Right forelimb (tissue), 1 donor: ENCODE data around the gene SPDYE17.
"Not testable (repeated sequence)": the region's sequence is repeated elsewhere in the genome, so short reads cannot be mapped to it uniquely, and the experiment has no call there.

Experiments used
- DNase-seq: peaks from one replicate; pipeline ENCODE4 v3.0.0-alpha.2; 2018

SPDYE17 gene

GRCh38 chr7:77032261-77032660 lies at the start of gene SPDYE17:
SPDYE17 (minus strand) TSS chr7:77032361; CDS start chr7:77030570, 1,791 bp downstream.
- not testable (repeated sequence) for DNase-seq

DNA sequence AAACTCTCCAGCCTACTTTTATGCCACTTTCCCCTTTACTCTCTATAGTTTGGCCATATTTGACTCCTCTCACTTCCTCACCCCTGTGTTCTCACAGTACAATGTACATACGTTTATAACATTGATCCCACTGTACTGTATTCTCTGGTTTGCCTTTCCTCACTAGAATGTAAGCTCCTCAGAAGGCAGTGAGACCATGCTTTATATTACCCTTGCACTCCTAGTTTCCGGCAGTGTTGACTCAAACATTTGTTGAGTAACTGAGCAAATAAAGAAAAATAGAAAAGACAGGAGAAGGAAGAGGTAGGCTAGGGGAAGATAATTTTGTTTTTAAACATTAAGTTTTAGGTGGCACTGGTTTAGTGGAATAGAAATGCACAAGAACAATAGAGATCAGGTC lies 48.1 kb upstream of the SPDYE17 start:
- DNase-seq, result not testable (repeated sequence)

- not testable (repeated sequence) for DNase-seq
Measured at GRCh38 chr7:77079624-77080023, 47.5 kb upstream of the SPDYE17 start.

DNA sequence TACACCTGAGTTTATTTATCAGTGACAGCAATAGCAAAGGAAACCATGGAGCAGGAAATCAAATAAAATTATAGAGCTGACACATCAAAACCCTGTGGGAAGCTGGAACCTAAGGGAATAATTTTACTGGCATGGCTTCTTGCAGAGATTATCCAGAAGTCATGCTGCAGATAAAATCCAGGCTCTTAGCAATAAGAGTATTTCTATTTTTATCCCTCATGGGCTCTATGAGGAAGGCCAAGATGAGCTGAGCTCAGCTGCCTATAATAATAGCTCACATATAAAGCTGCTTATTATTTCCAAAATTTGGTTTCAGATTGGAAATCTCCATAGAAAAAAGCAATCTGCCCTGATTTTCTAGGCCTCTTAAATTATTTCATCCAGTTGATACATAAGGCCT lies 47.0 kb upstream of the SPDYE17 start:
- not testable (repeated sequence) for DNase-seq

GRCh38 chr7:77077060-77077459 lies 44.9 kb upstream of the SPDYE17 start:
- not testable (repeated sequence) for DNase-seq

GRCh38 chr7:77074786-77075396 lies 42.7 kb upstream of the SPDYE17 start:
- DNase-seq, result not testable (repeated sequence)

- not testable (repeated sequence) for DNase-seq
Measured at GRCh38 chr7:77071108-77071507, 38.9 kb upstream of the SPDYE17 start.

DNA sequence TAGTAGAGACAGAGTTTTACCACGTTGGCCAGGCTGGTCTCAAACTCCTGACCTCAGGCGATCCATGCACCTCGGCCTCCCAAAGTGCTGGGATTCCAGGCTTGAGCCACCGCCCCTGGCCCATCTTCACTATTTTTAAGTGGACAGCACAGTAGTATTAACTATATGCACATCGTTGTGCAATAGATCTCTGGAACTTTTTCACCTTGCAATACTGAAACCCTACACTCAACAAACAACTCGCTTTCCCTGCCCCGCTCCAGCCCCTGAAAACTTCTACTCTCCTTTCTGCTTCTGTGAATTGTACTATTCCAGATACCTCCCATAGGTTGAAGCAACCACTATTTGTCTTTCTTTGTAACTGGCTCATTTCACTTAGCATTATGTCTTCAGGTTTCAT lies 33.7 kb upstream of the SPDYE17 start:
- DNase-seq, result not testable (repeated sequence)

DNA sequence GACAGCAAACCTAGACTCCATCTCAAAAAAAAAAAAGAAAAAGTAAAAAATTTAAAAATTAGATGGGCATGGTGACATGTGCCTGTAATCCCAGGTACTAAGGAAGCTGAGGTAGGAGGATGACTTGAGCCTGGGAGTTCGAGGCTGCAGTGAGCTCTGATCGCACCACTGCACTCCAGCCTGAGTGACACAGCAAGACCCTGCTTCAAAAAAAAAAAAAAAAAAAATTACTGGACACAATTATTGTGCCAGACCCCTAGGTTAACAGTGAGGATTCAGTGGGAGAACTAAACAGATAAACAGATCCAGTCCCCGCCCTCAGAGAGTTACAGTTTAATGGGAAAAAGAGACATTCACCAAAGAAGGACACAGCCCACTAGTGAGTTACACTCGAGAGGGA lies 31.6 kb upstream of the SPDYE17 start:
- DNase-seq, result not testable (repeated sequence)

DNA sequence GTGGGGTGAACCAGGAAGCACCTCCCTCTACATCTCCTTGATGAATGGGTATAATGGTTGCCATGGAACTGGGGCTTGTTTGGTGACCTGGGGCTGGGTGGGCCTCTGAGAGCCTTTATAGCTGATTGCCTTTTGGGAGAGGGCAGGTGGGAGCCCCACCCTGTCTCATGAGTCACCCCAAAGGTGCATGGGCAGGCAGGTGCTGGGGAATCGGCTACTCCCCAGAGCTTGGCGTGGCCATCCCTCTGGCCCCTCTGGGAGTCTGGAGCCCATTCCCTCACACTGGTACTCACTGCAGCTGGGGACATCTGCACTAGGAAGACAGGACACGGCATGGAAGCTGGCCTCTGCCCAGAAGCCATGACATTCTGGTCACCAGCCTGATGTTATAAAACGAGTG lies 30.4 kb upstream of the SPDYE17 start, which contains the start of gene SPDYE18:
TSS of gene SPDYE18 (minus strand) at position 2 of the 400 bp plus-strand sequence. CDS start 2,046 bp downstream, outside the sequence.
- DNase-seq, result not testable (repeated sequence)

- not testable (repeated sequence) for DNase-seq
Measured at GRCh38 chr7:77026349-77026748, 5.8 kb downstream of the SPDYE17 start.

GRCh38 chr7:77010074-77010680 lies 22.0 kb downstream of the SPDYE17 start:
- DNase-seq, result peak; percentile 10

GRCh38 chr7:77008000-77008399 lies 24.2 kb downstream of the SPDYE17 start:
- DNase-seq, result peak; percentile 40

- peak; percentile 5 for DNase-seq
Measured at GRCh38 chr7:77006127-77007110, 25.7 kb downstream of the SPDYE17 start.

- not testable (repeated sequence) for DNase-seq
Measured at GRCh38 chr7:77005461-77006057, 26.6 kb downstream of the SPDYE17 start.

DNA sequence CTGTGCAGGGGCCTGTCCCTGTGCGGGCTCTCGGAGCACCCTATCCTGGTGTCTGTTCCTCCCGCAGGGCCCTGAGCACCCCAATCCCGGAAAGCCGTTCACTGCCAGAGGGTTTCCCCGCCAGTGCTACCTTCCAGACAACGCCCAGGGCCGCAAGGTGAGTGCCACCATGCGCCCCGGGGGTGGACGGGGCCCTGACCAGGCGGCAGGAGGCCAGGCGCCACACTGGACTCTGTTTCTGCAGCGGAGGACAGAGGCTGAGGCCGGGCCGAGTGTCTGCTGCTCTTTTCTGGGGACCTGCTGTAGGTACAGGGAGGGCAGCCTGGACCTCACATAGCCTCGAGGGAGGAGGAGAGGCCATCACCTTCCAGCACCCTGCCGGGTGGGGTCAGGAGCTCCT lies 28.0 kb downstream of the SPDYE17 start:
- not testable (repeated sequence) for DNase-seq

- DNase-seq, result peak; percentile 16
Measured at GRCh38 chr7:77003241-77003640, 28.9 kb downstream of the SPDYE17 start.

DNA sequence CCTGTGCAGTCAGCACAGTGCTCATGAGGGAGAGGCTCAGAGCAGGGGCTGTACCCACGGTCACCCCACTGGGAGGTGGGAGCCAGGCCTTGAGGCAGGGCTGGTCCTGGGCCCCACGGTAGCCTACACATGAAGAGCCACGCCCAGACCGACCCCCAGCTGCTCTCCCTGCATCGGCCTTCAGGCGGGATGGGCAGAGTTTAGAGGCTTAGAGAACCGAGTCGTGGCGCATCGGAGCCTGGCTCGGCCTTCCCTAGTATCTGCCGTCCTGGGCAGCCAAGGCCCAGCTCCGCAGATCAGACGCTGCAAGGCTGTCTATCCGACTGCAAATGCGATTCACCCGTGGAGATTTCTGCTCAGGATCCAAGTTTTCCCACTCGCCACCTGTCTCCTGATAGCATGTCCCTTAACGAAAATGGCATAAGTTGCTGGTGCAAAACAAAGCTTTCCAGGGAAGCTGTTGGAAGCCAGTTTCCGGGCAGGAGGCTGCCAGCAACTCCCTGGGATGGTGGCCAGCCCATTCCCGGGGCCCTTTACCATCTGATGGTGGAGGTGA lies 29.4 kb downstream of the SPDYE17 start:
- peak; percentile 19 for DNase-seq

DNA sequence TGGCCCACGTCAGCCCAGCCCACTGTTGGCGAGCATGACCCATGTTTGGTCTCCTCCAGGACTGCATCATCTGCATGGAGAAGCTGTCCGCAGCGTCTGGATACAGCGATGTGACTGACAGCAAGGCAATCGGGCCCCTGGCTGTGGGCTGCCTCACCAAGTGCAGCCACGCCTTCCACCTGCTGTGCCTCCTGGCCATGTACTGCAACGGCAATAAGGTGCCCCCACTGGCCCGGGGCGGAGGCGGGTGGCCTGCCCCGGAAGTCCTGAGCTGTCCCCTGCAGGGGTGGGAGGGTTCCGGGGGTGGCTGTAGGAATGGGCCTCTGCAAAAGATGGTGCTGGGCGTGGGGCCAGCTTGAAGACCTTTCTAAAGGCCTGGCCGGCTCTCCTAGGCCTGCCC lies 30.1 kb downstream of the SPDYE17 start:
- DNase-seq, result not testable (repeated sequence)

DNA sequence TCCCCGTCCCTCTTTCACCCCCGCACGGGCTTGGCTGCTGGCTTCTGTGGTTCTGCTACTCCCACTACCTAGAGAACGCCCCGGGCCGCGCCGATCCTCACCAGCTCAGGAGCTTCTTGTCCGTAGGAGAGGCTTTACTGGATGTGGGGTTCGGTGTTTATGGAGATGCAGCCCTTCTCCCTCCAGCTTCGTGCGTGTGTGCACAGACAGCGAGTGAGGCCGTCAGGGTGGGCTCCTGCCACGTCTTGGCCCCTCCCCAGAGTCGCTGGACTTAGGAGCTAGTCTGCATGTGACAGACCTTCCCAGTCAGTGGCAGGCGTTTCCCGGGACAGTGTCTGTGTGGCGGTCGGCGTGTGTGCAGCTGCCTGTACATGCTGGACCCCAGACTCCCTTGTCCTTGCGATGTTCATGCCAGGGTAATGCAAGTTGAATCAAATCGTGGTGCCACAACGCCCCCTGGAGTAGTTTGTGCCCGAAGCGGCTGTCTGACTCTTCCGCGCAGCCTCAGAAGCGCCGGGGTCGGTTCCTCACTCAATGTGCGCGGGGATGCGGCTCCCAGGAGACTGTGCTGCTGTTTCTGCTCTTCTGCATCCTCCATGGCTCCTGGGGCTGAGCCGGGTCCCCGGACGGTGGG lies 32.6 kb downstream of the SPDYE17 start:
- not testable (repeated sequence) for DNase-seq

DNA sequence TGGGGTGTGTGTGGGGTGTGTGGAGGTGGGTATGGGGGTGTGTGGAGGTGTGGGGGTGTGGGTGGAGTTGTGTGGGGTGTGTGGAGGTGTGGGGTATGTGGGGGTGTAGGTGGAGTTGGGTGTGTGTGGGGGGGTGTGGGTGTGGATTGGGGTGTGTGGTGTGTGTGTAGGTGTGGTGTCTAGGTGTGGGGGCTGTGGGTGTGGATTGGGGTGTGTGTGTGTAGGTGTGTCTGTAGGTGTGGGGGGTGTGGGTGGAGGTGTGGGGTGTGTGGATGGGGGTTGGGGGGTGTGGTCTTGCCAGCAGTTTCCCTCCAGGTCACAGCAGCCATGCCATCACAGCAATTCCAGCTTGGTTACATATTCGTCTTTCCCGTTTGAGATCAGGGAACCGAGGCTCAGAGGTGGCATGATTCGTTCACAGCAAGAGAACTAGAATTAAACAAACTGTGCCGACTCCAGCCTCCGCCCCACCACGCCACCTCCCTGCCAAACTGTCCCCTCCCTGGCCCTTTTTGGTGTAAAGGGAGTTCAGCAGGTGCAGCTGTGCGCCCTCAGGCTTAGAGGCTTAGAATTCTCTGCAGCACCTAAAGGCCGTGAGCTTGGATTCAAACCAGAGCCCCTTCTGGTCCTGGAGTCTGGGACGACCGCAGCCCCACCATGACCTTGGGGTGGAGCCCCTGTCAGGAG lies 33.3 kb downstream of the SPDYE17 start:
- DNase-seq, result not testable (repeated sequence)
